Bone marrow (tissue), 2 donors: ENCODE measurements around the gene PCSK6.
A peak's percentile ranks its signal among the peaks of the same experiment; 100 is the strongest.

Source experiments
- DNase-seq, 2 donors: peaks; one replicate each; lab custom pipeline; 2025; lab: John Stamatoyannopoulos, UW

PCSK6 gene

GRCh38 chr15:101447168-101447533 lies 42.4 kb downstream of the PCSK6 start:
- DNase-seq, result no peak

GRCh38 chr15:101446518-101447167 lies 42.9 kb downstream of the PCSK6 start:
- peak; percentile 15 to 61 for DNase-seq

- DNase-seq, result peak in 1 of 2 donors; percentile 91
These were observed 43.7 kb downstream of the PCSK6 start for GRCh38 chr15:101445562-101446517.

- no peak for DNase-seq
These were observed 44.5 kb downstream of the PCSK6 start for GRCh38 chr15:101444807-101445508.

- no peak for DNase-seq
These were observed 45.5 kb downstream of the PCSK6 start for GRCh38 chr15:101444015-101444414.

- DNase-seq, result no peak
These were observed 47.2 kb downstream of the PCSK6 start for GRCh38 chr15:101442272-101442671.

GRCh38 chr15:101441696-101442095 lies 47.8 kb downstream of the PCSK6 start:
- DNase-seq, result peak in 1 of 2 donors; percentile 79

- no peak for DNase-seq
These were observed 48.5 kb downstream of the PCSK6 start for GRCh38 chr15:101440846-101441590.

- no peak for DNase-seq
These were observed 49.6 kb downstream of the PCSK6 start for GRCh38 chr15:101439920-101440319.

GRCh38 chr15:101439285-101439919 lies 50.1 kb downstream of the PCSK6 start:
- no peak for DNase-seq

- no peak for DNase-seq
These were observed 50.8 kb downstream of the PCSK6 start for GRCh38 chr15:101438482-101439284.

GRCh38 chr15:101437618-101438481 lies 51.7 kb downstream of the PCSK6 start:
- DNase-seq, result no peak

- DNase-seq, result no peak
These were observed 52.3 kb downstream of the PCSK6 start for GRCh38 chr15:101437209-101437608.

- DNase-seq, result no peak
These were observed 53.0 kb downstream of the PCSK6 start for GRCh38 chr15:101436526-101436925.

GRCh38 chr15:101435761-101436160 lies 53.7 kb downstream of the PCSK6 start:
- no peak for DNase-seq

- DNase-seq, result no peak
These were observed 55.2 kb downstream of the PCSK6 start for GRCh38 chr15:101434032-101434920.

- no peak for DNase-seq
These were observed 56.1 kb downstream of the PCSK6 start for GRCh38 chr15:101433396-101433795.

GRCh38 chr15:101432982-101433381 lies 56.5 kb downstream of the PCSK6 start:
- no peak for DNase-seq

GRCh38 chr15:101431748-101432147 lies 57.8 kb downstream of the PCSK6 start:
- DNase-seq, result no peak
